ENCODE measurements around the gene ZNF219. TPM values are rescaled to one million over a fixed set of nuclear protein-coding genes. Genes with fewer than 3 reads are reported as not detected.

Gene ZNF219
- total RNA-seq, 4 donors from 2014 or later = 44.2 to 70.0 (median 56.7) TPM

- Histone ChIP-seq H3K4me3 (no peak overlapping the region), H3K36me3 (no peaks in the 10 kb centered on the region), H3K27me3 (no peaks in the 10 kb centered on the region), H3K9me3 (no peaks in the 10 kb centered on the region), H3K27ac (peak overlapping the region; percentile 97), H3K4me1 (peaks cover 67% of the 10 kb centered on the region)
- no peak for DNase-seq (ENCODE audit: low spot score in 2 of 2)
- 44% methylated on average over 4 of the region's 4 CpGs for WGBS
- TF ChIP-seq EP300 (IDR thresholded peaks at IDR 0.05) = no peak
- TF ChIP-seq POLR2AphosphoS5 (IDR thresholded peaks at IDR 0.05) = peak in 1 of 3 donors; percentile 19
These were observed 7.7 kb upstream of the ZNF219 start for GRCh38 chr14:21106176-21106497.

GRCh38 chr14:21105095-21105494 is 6.6 kb upstream of the ZNF219 start:
- H3K4me3 ChIP-seq = peak overlapping the region; percentile 66
- DNase-seq (ENCODE audit: low spot score in 2 of 2) = peak in 1 of 2 donors; percentile 69
- no peak for TF ChIP-seq POLR2A (IDR thresholded peaks at IDR 0.05)
- TF ChIP-seq CTCF (IDR thresholded peaks at IDR 0.05) = no peak
- TF ChIP-seq POLR2AphosphoS5 (IDR thresholded peaks at IDR 0.05) = no peak
- TF ChIP-seq EP300 (IDR thresholded peaks at IDR 0.05) = no peak
- H3K27ac ChIP-seq = peak overlapping the region; percentile 97
- peaks cover 73% of the 10 kb centered on the region for H3K4me1 ChIP-seq
- H3K27me3 ChIP-seq = no peaks in the 10 kb centered on the region
- WGBS = 86% methylated on average over 8 of the region's 8 CpGs
- H3K36me3 ChIP-seq = no peaks in the 10 kb centered on the region
- no peaks in the 10 kb centered on the region for H3K9me3 ChIP-seq

GRCh38 chr14:21104448-21105060 is 6.1 kb upstream of the ZNF219 start:
- DNase-seq (ENCODE audit: low spot score in 2 of 2) = peak in 1 of 2 donors; percentile 85
- H3K27me3 ChIP-seq = no peaks in the 10 kb centered on the region
- H3K4me1 ChIP-seq = peaks cover 78% of the 10 kb centered on the region
- no peaks in the 10 kb centered on the region for H3K9me3 ChIP-seq
- peak overlapping the region; percentile 66 for H3K4me3 ChIP-seq
- H3K36me3 ChIP-seq = no peaks in the 10 kb centered on the region
- H3K27ac ChIP-seq = peak overlapping the region; percentile 97
- WGBS = 4% methylated on average over 8 of the region's 8 CpGs
- TF ChIP-seq CTCF (IDR thresholded peaks at IDR 0.05) (peak; percentile 95 to 96), POLR2AphosphoS5 (IDR thresholded peaks at IDR 0.05) (no peak)

GRCh38 chr14:21103710-21104447 is 5.4 kb upstream of the ZNF219 start:
- no peaks in the 10 kb centered on the region for H3K36me3 ChIP-seq
- no peaks in the 10 kb centered on the region for H3K9me3 ChIP-seq
- TF ChIP-seq POLR2A (IDR thresholded peaks at IDR 0.05) = peak in 1 of 2 donors; percentile 84
- TF ChIP-seq CTCF (IDR thresholded peaks at IDR 0.05) = peak; percentile 74 to 87
- no peak for TF ChIP-seq EP300 (IDR thresholded peaks at IDR 0.05)
- peak; percentile 29 to 83 (median 46) for TF ChIP-seq POLR2AphosphoS5 (IDR thresholded peaks at IDR 0.05)
- 1% methylated on average over 40 of the region's 62 CpGs for WGBS
- peaks cover 82% of the 10 kb centered on the region for H3K4me1 ChIP-seq
- peak; percentile 98 for DNase-seq (ENCODE audit: low spot score in 2 of 2)
- H3K4me3 ChIP-seq = peak overlapping the region; percentile 66
- H3K27me3 ChIP-seq = no peaks in the 10 kb centered on the region
- H3K27ac ChIP-seq = peak overlapping the region; percentile 97

- Histone ChIP-seq H3K36me3 (no peaks in the 10 kb centered on the region), H3K27me3 (no peaks in the 10 kb centered on the region), H3K27ac (peak overlapping the region; percentile 97), H3K4me3 (peak overlapping the region; percentile 66), H3K4me1 (peaks cover 80% of the 10 kb centered on the region), H3K9me3 (no peaks in the 10 kb centered on the region)
- under 1% methylated on average over 9 of the region's 9 CpGs for WGBS
- no peak for TF ChIP-seq POLR2AphosphoS5 (IDR thresholded peaks at IDR 0.05)
- no peak for TF ChIP-seq POLR2A (IDR thresholded peaks at IDR 0.05)
- no peak for TF ChIP-seq CTCF (IDR thresholded peaks at IDR 0.05)
- TF ChIP-seq EP300 (IDR thresholded peaks at IDR 0.05) = no peak
- no peak for DNase-seq (ENCODE audit: low spot score in 2 of 2)
These were observed 4.9 kb upstream of the ZNF219 start for GRCh38 chr14:21103411-21103709.
